Measurements from ENCODE around the gene CA11. TPM values are rescaled to one million over a fixed set of nuclear protein-coding genes. Genes with fewer than 3 reads are reported as not detected.

CA11 gene
- total and polyA plus RNA-seq, 2 experiments from 2014 or later, result 8.8 to 29.7 TPM

DNA sequence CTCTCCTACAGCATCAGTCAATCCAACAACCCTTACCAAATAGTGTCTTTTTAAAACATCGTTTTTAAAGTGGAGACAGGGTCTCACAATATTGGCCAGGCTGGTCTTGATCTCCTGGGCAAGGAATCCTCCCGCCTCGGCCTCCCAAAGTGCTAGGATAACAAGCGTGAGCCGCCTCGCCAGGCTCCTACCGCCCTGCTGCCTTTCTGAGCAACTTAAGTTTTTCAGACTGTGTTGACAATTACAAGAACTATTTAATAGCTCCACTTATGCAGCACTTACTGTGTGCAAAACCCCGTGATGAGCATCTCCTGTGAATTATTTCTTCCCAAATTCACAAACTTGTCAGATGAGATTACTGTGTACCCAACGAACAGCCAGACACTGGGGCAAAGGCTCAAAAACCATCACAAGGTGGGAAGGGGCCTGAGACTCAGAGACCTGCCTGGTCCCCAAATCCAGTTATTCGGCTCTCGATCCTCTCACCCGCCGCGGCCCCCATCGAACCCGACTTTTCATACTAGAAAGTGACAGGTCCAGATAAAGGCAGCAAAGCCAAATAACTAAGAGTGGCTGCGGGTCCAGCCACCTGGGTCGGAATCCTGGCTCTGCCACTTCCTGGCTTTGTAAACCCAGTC, 27.6 kb downstream of the CA11 start:
- no peaks in the 10 kb centered on the region for H3K27me3 ChIP-seq (ENCODE audit: insufficient read depth)
- Mint-ChIP-seq H3K27me3 (ENCODE audit: insufficient read depth, low read depth, poor library complexity) (peaks cover 38% of the 10 kb centered on the region), H3K4me1 (peaks cover 51% of the 10 kb centered on the region), H3K9me3 (no peaks in the 10 kb centered on the region; the same call in 1 of the 3 replicates), H3K36me3 (ENCODE audit: low read depth) (peaks cover 54% of the 10 kb centered on the region), H3K4me3 (peak overlapping the region; percentile 93), H3K27ac (peak overlapping the region; percentile 98)
- H2AFZ ChIP-seq, result no peak overlapping the region
- H3K9me2 ChIP-seq (ENCODE audit: insufficient read depth), result no peaks in the 10 kb centered on the region
- H3K4me1 ChIP-seq (ENCODE audit: insufficient read depth), result peaks cover 41% of the 10 kb centered on the region
- DNase-seq (ENCODE audit: low spot score) (no peak), ATAC-seq (no peak)
- H3K27ac ChIP-seq (ENCODE audit: low read depth), result peak overlapping the region; percentile 99
- peaks cover 40% of the 10 kb centered on the region for H3K79me2 ChIP-seq (replicated peaks; ENCODE audit: insufficient read depth)
- H3K4me2 ChIP-seq, result peak overlapping the region; percentile 99
- peak overlapping the region; percentile 97 for H3K4me3 ChIP-seq
- H3K36me3 ChIP-seq (ENCODE audit: insufficient read depth), result peaks cover 32% of the 10 kb centered on the region
- TF ChIP-seq NANOG (IDR thresholded peaks at IDR 0.05; ENCODE audit: borderline replicate concordance), result no peak
- TF ChIP-seq, protein P1, sequence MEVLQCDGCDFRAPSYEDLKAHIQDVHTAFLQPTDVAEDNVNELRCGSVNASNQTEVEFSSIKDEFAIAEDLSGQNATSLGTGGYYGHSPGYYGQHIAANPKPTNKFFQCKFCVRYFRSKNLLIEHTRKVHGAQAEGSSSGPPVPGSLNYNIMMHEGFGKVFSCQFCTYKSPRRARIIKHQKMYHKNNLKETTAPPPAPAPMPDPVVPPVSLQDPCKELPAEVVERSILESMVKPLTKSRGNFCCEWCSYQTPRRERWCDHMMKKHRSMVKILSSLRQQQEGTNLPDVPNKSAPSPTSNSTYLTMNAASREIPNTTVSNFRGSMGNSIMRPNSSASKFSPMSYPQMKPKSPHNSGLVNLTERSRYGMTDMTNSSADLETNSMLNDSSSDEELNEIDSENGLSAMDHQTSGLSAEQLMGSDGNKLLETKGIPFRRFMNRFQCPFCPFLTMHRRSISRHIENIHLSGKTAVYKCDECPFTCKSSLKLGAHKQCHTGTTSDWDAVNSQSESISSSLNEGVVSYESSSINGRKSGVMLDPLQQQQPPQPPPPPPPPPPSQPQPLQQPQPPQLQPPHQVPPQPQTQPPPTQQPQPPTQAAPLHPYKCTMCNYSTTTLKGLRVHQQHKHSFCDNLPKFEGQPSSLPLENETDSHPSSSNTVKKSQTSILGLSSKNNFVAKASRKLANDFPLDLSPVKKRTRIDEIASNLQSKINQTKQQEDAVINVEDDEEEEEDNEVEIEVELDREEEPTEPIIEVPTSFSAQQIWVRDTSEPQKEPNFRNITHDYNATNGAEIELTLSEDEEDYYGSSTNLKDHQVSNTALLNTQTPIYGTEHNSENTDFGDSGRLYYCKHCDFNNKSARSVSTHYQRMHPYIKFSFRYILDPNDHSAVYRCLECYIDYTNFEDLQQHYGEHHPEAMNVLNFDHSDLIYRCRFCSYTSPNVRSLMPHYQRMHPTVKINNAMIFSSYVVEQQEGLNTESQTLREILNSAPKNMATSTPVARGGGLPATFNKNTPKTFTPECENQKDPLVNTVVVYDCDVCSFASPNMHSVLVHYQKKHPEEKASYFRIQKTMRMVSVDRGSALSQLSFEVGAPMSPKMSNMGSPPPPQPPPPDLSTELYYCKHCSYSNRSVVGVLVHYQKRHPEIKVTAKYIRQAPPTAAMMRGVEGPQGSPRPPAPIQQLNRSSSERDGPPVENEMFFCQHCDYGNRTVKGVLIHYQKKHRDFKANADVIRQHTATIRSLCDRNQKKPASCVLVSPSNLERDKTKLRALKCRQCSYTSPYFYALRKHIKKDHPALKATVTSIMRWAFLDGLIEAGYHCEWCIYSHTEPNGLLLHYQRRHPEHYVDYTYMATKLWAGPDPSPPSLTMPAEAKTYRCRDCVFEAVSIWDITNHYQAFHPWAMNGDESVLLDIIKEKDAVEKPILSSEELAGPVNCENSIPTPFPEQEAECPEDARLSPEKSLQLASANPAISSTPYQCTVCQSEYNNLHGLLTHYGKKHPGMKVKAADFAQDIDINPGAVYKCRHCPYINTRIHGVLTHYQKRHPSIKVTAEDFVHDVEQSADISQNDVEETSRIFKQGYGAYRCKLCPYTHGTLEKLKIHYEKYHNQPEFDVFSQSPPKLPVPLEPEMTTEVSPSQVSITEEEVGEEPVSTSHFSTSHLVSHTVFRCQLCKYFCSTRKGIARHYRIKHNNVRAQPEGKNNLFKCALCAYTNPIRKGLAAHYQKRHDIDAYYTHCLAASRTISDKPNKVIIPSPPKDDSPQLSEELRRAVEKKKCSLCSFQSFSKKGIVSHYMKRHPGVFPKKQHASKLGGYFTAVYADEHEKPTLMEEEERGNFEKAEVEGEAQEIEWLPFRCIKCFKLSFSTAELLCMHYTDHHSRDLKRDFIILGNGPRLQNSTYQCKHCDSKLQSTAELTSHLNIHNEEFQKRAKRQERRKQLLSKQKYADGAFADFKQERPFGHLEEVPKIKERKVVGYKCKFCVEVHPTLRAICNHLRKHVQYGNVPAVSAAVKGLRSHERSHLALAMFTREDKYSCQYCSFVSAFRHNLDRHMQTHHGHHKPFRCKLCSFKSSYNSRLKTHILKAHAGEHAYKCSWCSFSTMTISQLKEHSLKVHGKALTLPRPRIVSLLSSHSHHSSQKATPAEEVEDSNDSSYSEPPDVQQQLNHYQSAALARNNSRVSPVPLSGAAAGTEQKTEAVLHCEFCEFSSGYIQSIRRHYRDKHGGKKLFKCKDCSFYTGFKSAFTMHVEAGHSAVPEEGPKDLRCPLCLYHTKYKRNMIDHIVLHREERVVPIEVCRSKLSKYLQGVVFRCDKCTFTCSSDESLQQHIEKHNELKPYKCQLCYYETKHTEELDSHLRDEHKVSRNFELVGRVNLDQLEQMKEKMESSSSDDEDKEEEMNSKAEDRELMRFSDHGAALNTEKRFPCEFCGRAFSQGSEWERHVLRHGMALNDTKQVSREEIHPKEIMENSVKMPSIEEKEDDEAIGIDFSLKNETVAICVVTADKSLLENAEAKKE (CRISPR knock-in tag; IDR thresholded peaks at IDR 0.05), result no peak
- no peak for TF ChIP-seq ZNF114 (CRISPR knock-in tag; IDR thresholded peaks at IDR 0.05)
- no peak for TF ChIP-seq STAT1 (IDR thresholded peaks at IDR 0.05; ENCODE audit: unreplicated experiment)
- TF ChIP-seq, protein P2, sequence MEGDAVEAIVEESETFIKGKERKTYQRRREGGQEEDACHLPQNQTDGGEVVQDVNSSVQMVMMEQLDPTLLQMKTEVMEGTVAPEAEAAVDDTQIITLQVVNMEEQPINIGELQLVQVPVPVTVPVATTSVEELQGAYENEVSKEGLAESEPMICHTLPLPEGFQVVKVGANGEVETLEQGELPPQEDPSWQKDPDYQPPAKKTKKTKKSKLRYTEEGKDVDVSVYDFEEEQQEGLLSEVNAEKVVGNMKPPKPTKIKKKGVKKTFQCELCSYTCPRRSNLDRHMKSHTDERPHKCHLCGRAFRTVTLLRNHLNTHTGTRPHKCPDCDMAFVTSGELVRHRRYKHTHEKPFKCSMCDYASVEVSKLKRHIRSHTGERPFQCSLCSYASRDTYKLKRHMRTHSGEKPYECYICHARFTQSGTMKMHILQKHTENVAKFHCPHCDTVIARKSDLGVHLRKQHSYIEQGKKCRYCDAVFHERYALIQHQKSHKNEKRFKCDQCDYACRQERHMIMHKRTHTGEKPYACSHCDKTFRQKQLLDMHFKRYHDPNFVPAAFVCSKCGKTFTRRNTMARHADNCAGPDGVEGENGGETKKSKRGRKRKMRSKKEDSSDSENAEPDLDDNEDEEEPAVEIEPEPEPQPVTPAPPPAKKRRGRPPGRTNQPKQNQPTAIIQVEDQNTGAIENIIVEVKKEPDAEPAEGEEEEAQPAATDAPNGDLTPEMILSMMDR (conservative IDR thresholded peaks at IDR 0.05; ENCODE audit: low read depth in 2 of 2), result no peak
- TF ChIP-seq, protein P3, sequence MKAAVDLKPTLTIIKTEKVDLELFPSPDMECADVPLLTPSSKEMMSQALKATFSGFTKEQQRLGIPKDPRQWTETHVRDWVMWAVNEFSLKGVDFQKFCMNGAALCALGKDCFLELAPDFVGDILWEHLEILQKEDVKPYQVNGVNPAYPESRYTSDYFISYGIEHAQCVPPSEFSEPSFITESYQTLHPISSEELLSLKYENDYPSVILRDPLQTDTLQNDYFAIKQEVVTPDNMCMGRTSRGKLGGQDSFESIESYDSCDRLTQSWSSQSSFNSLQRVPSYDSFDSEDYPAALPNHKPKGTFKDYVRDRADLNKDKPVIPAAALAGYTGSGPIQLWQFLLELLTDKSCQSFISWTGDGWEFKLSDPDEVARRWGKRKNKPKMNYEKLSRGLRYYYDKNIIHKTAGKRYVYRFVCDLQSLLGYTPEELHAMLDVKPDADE (IDR thresholded peaks at IDR 0.05), result no peak
- TF ChIP-seq JUNB (IDR thresholded peaks at IDR 0.05; ENCODE audit: unreplicated experiment), result no peak
- peaks cover 51% of the 10 kb centered on the region for H3F3A ChIP-seq (replicated peaks; ENCODE audit: low read depth)
- H4K20me1 ChIP-seq (replicated peaks; ENCODE audit: insufficient read depth), result peaks cover 21% of the 10 kb centered on the region

Data from GM23338 (cell line).